Suprapubic skin (tissue), 4 donors: ENCODE measurements around the gene NACC2. TPM values are rescaled to one million over a fixed set of nuclear protein-coding genes. Genes with fewer than 3 reads are reported as not detected.

Experiments
- DNase-seq, 2 donors: peaks; one replicate each; pipeline ENCODE4 v3.0.0-alpha.2; 2019; ENCODE audit warnings: low spot score in 2 of 2
- H3K27ac ChIP-seq: fragments of 200-600 bp; sonication (generic); one replicate; pipeline ENCODE4 v1.5.1; 2019
- H3K27me3 ChIP-seq: fragments of 200-600 bp; sonication (generic); one replicate; pipeline ENCODE4 v1.5.1; 2019
- H3K36me3 ChIP-seq: fragments of 200-600 bp; sonication (generic); one replicate; pipeline ENCODE4 v1.5.1; 2019
- H3K4me1 ChIP-seq: fragments of 200-600 bp; sonication (generic); one replicate; pipeline ENCODE4 v1.5.1; 2019
- H3K4me3 ChIP-seq: fragments of 200-600 bp; sonication (generic); one replicate; pipeline ENCODE4 v1.5.1; 2019; ENCODE audit warnings: mild to moderate bottlenecking
- H3K9me3 ChIP-seq: fragments of 200-600 bp; sonication (generic); one replicate; pipeline ENCODE4 v1.5.1; 2019
- EP300 ChIP-seq: sonication (generic); formaldehyde crosslinking; IDR thresholded peaks from one replicate; pipeline ENCODE4 v1.6.1; 2017; ENCODE audit warnings: antibody characterized with exemption
- POLR2A ChIP-seq, 2 donors: fragments of 450-650 bp; IDR thresholded peaks; one replicate each; pipeline ENCODE4 v1.6.1; 2017; ENCODE audit warnings: antibody characterized with exemption in 2 of 2, mild to moderate bottlenecking in 2 of 2, moderate library complexity in 2 of 2
- POLR2AphosphoS5 ChIP-seq, 3 donors: sonication (generic); formaldehyde crosslinking; IDR thresholded peaks; one replicate each; pipeline ENCODE4 v1.6.1; 2017; ENCODE audit warnings: antibody characterized with exemption in 3 of 3
- whole genome bisulfite sequencing: methylation state at CpG from one replicate; pipeline ENCODE4 v1.1.5; 2018; 5-methylcytosine and 5-hydroxymethylcytosine counted together
- total RNA-seq, 4 donors: library from RNA; depleted of rRNA; stranded (reverse); fragments of >200 nt; gene quantifications; one replicate each; pipeline ENCODE4 v1.1.0, GENCODE V29; 2016
- TF ChIP-seq, protein P1 (sequence below), 2 donors: fragments of 200-600 bp in 1 of 2; fragments of 450-650 bp in 1 of 2; sonication (generic) in 1 of 2; IDR thresholded peaks; one replicate each; pipeline ENCODE4 v1.5.1; 2016 to 2019; ENCODE audit warnings: antibody characterized with exemption in 2 of 2, mild to moderate bottlenecking in 1 of 2, moderate library complexity in 1 of 2

NACC2 gene
- total RNA-seq, 4 donors from 2014 or later, result 12.1 to 14.9 (median 13.7) TPM

DNA sequence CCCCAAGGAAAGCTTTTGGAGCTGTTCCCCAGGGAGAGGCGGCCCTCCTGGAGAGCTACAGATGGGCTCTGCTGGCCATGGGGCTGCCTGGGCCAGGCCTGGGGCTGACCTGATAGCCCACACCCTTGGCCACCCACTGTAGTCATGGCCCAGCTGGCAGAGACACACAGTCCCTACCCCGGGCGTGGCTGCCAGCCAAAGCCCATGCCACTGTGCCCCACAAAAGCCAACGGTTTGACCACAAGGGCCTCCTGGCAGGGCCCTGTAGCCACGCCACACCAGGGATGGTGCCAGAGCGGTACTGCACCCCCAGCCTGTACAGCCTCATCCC is 15.2 kb downstream of the NACC2 start:
- no peaks in the 10 kb centered on the region for H3K9me3 ChIP-seq
- WGBS, result 80% methylated on average over 3 of the region's 6 CpGs
- peaks cover 19% of the 10 kb centered on the region for H3K4me1 ChIP-seq
- DNase-seq, result no peak
- H3K27ac ChIP-seq, result no peak overlapping the region
- H3K4me3 ChIP-seq, result no peak overlapping the region
- TF ChIP-seq, protein P1, sequence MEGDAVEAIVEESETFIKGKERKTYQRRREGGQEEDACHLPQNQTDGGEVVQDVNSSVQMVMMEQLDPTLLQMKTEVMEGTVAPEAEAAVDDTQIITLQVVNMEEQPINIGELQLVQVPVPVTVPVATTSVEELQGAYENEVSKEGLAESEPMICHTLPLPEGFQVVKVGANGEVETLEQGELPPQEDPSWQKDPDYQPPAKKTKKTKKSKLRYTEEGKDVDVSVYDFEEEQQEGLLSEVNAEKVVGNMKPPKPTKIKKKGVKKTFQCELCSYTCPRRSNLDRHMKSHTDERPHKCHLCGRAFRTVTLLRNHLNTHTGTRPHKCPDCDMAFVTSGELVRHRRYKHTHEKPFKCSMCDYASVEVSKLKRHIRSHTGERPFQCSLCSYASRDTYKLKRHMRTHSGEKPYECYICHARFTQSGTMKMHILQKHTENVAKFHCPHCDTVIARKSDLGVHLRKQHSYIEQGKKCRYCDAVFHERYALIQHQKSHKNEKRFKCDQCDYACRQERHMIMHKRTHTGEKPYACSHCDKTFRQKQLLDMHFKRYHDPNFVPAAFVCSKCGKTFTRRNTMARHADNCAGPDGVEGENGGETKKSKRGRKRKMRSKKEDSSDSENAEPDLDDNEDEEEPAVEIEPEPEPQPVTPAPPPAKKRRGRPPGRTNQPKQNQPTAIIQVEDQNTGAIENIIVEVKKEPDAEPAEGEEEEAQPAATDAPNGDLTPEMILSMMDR (IDR thresholded peaks at IDR 0.05), result no peak
- TF ChIP-seq POLR2AphosphoS5 (IDR thresholded peaks at IDR 0.05) (no peak), EP300 (no peak), POLR2A (IDR thresholded peaks at IDR 0.05) (no peak)
- peaks cover 5% of the 10 kb centered on the region for H3K36me3 ChIP-seq
- H3K27me3 ChIP-seq, result no peaks in the 10 kb centered on the region

DNA sequence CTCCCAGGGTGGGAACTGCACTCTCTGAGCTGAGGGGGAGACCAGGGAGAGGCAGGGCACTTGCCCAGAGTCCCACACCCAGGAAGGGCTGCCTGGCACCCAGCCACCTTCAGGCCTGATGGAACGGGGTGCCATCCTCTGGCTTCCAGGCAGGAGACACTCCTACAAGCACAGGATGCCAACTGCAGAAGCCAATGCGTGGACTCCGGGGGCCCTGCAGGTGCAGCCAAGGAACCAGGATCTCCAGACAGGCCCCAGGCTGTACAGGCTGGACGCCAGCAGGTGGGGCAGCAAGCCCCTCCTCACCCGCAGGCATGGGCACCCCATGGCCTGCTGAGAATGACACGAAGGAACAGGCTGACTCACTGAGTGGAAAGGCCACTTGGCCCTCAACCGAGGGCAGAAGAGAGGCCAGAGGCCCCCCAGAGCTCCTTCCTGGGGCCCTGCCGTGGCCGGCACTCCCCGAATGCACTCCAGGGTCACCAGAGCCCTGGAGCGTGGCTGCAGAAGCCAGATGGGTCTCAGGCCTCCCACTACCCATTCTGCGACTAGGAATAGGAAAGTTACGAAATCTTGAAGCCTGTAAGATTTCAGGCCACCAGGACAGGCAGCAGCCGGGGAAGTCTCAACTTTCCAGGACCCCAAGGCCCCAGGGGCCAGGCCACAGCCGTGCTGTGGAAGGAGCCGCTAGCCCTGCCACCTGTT is 15.7 kb downstream of the NACC2 start:
- Histone ChIP-seq H3K4me1 (peaks cover 19% of the 10 kb centered on the region), H3K36me3 (peaks cover 5% of the 10 kb centered on the region), H3K27me3 (no peaks in the 10 kb centered on the region), H3K9me3 (no peaks in the 10 kb centered on the region), H3K27ac (no peak overlapping the region), H3K4me3 (no peak overlapping the region)
- TF ChIP-seq, protein P1 (IDR thresholded peaks at IDR 0.05), result no peak
- TF ChIP-seq EP300 (no peak), POLR2AphosphoS5 (IDR thresholded peaks at IDR 0.05) (no peak), POLR2A (IDR thresholded peaks at IDR 0.05) (no peak)
- DNase-seq, result no peak
- whole genome bisulfite sequencing, result 54% methylated on average over 11 of the region's 16 CpGs

DNA sequence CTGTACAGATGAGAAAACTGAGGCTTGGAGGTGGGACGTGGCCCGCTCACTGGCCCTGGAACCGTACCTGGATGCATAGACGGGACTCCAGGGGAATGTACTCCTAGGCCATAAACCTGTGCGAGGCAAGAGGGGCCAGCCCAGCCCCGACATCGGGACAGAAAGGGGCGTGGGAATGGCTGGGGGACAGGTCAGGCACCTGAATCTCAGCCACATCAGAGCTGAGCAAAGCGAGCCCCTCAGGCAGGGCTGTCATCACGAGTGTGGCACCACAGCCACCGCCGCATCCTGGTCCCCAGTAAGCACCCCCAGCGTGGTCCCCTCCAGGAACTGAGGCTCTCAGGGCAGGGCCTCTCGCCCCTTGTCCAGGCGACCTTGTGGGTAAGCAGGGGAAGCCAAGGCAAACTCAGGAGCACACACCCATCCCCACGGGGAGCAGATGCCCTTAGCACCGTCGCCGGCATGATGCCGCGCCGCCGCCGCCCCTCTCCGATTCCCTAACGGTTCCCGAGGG is 16.5 kb downstream of the NACC2 start:
- Histone ChIP-seq H3K9me3 (no peaks in the 10 kb centered on the region), H3K27me3 (no peaks in the 10 kb centered on the region), H3K4me1 (peaks cover 19% of the 10 kb centered on the region), H3K36me3 (peaks cover 3% of the 10 kb centered on the region), H3K27ac (no peak overlapping the region), H3K4me3 (no peak overlapping the region)
- 85% methylated on average over 25 of the region's 27 CpGs for WGBS
- TF ChIP-seq, protein P1 (IDR thresholded peaks at IDR 0.05), result no peak
- TF ChIP-seq POLR2A (IDR thresholded peaks at IDR 0.05), result no peak
- no peak for TF ChIP-seq EP300
- TF ChIP-seq POLR2AphosphoS5 (IDR thresholded peaks at IDR 0.05), result no peak
- DNase-seq, result no peak

DNA sequence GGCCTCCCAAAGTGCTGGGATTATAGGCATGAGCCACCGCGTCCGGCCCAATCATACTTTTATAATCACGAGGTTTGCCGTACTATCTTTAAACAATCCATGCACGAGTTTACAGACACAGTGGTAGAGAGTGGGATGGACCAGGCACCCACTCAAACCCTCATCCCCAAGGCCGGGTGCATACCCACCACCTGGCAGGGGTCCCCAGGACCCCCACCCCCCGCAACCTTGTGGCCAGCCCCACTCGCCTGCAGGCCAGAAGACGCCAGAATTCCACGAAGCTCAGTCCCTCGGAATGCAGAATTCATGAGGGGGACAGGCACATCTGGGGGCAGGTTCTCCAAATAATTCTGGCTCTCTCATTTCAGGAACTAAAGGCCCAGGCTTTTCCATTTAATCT is 17.1 kb downstream of the NACC2 start:
- H3K9me3 ChIP-seq, result no peaks in the 10 kb centered on the region
- TF ChIP-seq, protein P1 (IDR thresholded peaks at IDR 0.05), result no peak
- TF ChIP-seq POLR2AphosphoS5 (IDR thresholded peaks at IDR 0.05) (no peak), EP300 (no peak), POLR2A (IDR thresholded peaks at IDR 0.05) (no peak)
- DNase-seq, result no peak
- H3K27ac ChIP-seq, result no peak overlapping the region
- WGBS, result 94% methylated on average over 10 of the region's 12 CpGs
- no peaks in the 10 kb centered on the region for H3K27me3 ChIP-seq
- H3K4me1 ChIP-seq, result peaks cover 19% of the 10 kb centered on the region
- no peaks in the 10 kb centered on the region for H3K36me3 ChIP-seq
- no peak overlapping the region for H3K4me3 ChIP-seq

DNA sequence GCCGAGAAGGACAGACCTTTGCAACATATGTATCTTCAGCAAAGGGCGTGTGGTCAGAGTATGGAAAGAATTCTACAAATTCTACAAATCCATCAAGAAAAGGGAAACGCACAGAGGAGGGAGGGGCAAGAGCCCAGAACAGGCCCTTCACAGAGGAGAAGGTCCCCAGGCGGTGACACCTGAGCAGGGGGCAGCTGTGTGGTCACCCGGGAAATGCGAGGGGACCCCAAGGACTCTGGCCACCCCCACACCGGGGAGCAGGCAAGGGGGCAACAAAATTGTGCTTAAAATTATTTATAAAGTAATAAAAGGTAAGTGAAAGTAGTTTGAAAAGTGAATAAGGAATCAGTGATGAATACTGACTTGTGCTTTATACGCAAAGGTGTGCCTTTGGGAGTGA is 17.6 kb downstream of the NACC2 start:
- TF ChIP-seq POLR2A (IDR thresholded peaks at IDR 0.05), result no peak
- TF ChIP-seq, protein P1 (IDR thresholded peaks at IDR 0.05), result no peak
- no peak for TF ChIP-seq POLR2AphosphoS5 (IDR thresholded peaks at IDR 0.05)
- TF ChIP-seq EP300, result no peak
- no peaks in the 10 kb centered on the region for H3K9me3 ChIP-seq
- H3K4me3 ChIP-seq, result no peak overlapping the region
- H3K27ac ChIP-seq, result no peak overlapping the region
- peaks cover 19% of the 10 kb centered on the region for H3K4me1 ChIP-seq
- no peak for DNase-seq
- WGBS, result 84% methylated on average over 8 of the region's 8 CpGs
- no peaks in the 10 kb centered on the region for H3K27me3 ChIP-seq
- no peaks in the 10 kb centered on the region for H3K36me3 ChIP-seq
